ENCODE data around the gene KIAA0513.

- TF ChIP-seq, protein P1, sequence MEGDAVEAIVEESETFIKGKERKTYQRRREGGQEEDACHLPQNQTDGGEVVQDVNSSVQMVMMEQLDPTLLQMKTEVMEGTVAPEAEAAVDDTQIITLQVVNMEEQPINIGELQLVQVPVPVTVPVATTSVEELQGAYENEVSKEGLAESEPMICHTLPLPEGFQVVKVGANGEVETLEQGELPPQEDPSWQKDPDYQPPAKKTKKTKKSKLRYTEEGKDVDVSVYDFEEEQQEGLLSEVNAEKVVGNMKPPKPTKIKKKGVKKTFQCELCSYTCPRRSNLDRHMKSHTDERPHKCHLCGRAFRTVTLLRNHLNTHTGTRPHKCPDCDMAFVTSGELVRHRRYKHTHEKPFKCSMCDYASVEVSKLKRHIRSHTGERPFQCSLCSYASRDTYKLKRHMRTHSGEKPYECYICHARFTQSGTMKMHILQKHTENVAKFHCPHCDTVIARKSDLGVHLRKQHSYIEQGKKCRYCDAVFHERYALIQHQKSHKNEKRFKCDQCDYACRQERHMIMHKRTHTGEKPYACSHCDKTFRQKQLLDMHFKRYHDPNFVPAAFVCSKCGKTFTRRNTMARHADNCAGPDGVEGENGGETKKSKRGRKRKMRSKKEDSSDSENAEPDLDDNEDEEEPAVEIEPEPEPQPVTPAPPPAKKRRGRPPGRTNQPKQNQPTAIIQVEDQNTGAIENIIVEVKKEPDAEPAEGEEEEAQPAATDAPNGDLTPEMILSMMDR (IDR thresholded peaks at IDR 0.05; ENCODE audit: extremely low read depth in 1 of 2, insufficient read depth in 1 of 2, low read depth in 1 of 2, low read length in 2 of 2), result peak; percentile 16 to 18
- TF ChIP-seq POLR2AphosphoS5 (IDR thresholded peaks at IDR 0.05; ENCODE audit: insufficient read depth, low read depth, low read length), result no peak
- no peak for TF ChIP-seq POLR2A (IDR thresholded peaks at IDR 0.05; ENCODE audit: low read depth, low read length)
- TF ChIP-seq EZH2 (IDR thresholded peaks at IDR 0.05; ENCODE audit: borderline replicate concordance, low read depth, low read length, severe bottlenecking), result no peak
Measured at GRCh38 chr16:85057212-85057889, 29.8 kb downstream of the KIAA0513 start.

Data from endothelial cell of umbilical vein (primary cell).